NCI-H1417 (cell line): Measurements from ENCODE around the gene CPPED1.

Experiments used
- DNase-seq, 3 experiments: peaks; one replicate each; lab custom pipeline; 2025; lab: John Stamatoyannopoulos, UW

Gene CPPED1

DNA sequence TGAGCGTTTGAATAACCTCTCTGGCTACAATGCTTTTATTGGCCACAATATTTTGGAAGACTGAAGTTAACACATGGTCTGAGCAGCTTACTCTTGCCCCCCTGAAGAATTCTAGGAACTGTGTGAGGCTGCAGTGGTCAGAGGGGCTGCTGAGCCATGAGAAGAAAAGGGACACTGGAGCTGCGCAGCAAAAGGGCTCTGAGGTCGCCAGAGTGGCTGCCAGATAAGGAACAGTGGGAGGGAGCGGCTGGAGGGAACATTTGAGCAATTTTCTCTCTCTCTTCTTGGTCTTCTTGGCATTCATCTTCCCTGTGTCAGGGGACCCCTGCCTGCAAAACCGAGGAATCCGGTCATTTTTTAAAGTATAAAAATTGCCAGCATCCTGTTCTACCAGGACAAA is 66.1 kb downstream of the CPPED1 start:
- DNase-seq = no peak

DNA sequence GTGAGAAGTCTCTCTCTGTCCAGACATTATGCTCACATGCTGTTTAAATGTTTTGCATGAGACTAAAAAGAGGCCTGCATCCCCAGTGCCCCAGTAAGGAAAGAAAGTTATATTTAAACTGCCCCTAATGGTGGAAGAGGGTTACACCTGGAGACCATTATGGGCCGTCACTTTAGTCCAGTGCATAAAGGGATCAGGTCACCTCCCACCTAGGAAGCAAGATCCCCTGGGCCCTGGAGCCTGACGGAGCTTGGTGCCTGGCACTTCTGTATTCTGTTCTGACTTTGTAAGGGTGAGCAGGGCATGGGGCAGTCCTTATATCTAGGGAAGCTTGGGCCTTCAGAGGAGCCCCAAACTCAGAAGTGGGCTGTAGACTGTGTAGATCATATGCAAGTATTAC is 67.9 kb downstream of the CPPED1 start:
- DNase-seq = no peak

DNA sequence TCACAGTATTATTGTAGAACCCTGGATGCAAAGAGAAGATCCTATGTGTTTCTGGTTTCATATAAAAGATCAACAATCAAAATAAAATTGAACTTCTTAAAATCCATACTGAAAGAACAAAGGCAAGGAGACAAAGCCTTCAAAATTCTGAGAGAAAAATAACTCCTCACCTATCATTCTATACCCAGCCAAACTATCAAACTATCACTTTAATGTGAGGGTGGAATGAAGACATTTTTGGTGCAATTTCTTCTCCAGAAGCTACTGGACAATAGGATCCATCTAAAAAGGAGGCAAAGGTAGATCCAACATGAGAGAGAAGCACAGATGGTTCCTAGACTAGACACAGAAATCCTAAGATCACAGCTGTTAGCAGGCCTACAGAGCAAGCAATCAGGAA is 71.1 kb downstream of the CPPED1 start:
- DNase-seq = no peak

DNA sequence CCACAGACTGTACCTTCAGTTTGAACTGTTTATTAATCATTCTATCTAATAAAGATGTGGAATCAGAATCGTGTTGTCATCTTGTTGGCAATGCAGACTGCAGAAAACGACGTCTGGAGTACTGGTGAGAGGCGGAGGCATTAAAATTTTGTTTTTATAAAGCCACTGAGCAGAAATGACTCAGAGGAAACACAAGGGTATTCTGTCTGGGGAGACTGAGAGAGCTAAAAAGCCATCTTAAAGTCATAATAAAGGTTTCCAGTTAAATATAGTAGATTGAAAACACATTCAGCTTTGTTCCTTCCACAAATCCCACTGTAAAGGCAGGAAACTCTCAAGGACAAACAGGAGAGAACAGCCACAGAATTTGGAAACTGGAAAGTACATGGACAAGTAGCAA is 74.2 kb downstream of the CPPED1 start:
- no peak for DNase-seq

DNA sequence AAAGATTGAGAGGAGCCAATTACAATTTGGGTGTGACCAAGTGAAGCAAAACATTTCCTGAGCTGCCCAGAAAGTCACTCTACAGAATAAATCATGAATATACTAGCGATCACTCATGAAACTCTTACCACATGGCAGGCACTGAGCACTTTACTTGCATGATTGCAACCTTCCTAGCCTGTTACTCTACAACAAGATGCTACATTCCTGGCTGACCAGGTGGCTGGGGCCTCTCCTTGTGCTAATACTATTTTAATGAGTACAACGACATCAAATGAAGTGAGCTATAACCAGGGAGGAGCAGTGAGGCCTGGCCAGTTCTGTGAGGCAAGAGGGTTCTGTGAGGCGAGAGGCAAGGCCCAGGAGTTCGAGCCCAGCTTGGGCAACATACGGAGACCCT is 75.2 kb downstream of the CPPED1 start:
- DNase-seq = no peak

DNA sequence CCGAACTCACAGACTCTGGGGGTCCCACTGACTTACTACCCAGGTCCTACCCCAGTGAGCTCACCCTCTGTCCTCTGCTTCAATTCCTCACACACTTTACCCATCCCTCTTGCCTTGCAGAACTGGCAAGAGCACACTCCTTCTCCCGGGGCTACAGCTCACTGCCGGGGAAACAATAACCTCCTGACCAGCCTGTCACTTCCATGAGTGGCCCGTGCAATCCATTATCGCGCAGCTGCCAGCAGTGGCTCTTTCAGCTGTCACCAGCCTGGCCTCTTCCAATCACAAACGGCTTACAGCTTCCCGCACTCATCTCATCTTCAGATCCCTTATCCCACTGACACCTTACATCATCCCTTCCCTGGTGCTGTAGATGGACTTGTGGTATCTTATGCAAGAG is 79.5 kb downstream of the CPPED1 start:
- DNase-seq = no peak

DNA sequence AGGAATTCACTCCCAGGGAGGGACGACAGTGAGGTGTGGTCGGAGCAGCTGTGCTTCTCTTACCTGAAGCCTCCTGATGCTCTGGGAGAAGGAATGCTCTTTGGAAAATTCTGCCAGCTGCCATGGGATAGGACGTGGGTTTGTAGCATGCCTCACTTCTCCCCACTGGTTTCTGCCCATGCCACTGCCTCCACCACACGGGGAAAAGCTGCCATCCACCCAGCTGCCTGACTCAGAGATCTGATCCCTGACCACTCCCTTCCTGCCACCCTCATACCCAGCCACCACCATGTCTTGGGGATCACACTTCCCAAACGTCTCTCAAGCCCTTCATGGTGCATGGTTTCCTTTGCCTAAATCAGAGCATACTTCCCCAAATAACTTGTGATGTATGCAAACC is 80.0 kb downstream of the CPPED1 start:
- DNase-seq = no peak

DNA sequence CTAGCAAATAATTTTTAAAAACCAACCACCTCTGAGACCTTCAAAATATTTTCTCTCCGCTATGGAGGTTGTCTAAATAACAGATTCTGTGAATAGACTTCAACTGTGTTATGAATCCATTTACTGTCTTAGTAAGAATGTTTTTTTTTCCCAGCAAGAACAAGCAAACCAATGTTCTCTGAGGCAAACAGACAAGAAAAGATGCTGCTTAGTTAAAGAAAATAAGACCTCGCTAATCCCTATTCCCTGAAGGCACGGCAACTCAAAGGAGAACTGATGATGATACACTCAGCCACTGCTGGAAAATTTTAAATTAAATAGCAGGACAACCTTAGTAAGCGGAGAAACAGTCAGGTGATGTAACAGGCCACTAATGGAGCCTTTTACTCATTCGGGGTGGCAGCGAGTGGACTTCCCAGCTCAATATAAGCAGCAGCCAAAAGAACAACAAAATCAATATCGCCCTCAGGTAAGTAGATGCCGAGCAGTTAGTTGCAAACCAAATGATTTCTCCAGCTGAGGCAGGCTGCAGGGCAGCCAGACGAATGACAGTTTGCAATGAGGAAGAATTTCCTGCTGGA is 81.8 kb downstream of the CPPED1 start:
- no peak for DNase-seq

DNA sequence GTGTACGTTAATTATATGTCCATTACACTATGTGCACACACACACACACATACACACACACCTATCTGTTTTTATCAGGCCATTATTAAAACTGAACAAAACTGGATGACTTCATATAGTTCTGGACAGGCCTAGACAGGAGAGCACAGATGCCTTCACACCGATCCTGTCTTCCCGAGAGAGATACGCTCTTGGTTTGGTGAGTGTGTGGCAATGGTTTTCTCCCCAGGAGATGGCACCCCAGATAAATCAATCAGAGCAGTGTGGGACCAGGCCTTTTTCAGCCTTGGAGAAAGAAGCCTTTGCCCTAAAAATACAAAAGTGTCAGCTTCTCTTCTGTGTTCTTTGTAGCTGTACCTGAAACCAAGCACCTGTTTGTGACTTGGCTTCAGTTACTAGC is 83.7 kb downstream of the CPPED1 start:
- no peak for DNase-seq

DNA sequence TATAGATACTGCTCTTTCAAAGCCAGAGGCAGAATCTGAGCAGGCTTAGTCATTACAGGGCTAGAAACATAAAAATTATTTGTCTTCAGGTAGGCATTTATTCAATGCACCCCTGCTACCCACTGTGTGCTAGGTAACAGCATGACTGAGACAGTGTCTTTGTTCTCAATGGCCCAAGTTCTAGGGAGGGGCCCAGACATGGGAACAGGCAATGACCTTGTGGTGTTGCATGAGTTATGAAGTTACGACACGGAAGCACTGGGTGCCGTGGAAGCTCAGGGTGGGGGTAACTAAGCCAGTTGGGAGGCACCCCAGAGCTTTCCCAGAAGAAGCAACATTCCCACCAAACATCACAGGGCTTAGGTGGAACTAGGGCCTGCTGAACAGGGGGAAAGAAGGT is 87.0 kb downstream of the CPPED1 start:
- no peak for DNase-seq

DNA sequence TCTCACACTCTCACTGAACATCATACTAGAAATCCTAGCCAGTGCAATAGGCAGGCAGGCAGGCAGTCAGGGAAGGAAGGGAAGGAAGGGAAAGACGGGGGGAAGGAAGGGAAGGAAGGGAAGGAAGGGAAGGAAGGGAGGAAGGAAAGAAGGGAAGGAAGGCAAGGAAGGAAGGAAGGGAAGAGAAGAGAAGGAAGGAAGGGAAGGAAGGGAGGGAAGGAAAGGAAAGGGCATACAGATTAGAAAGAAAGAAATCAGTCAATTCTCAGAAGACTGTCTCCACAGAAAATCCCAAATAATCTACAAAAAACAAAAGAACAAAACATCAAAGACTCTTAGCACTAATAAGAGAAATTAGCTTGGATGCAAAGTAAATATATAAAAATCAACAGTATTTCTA is 93.9 kb downstream of the CPPED1 start:
- no peak for DNase-seq

DNA sequence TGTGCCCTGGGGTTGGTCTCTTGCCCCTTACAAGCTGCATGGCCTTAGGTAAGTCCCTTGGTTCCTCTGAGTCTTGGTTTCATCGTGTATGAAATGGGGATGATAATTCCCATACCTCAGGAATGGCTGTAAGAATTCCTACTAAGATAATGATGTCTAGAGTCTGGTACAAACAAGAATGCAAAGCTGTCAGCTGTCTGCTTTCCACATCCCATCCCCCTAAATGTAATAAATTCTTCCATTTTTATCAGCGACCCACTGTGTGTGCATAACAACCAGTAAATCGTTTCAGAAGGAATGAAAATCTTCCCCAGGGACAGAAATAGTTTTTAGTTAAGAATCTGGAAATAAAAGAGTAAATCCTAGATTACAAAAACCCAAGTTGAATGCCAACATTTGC is 95.4 kb downstream of the CPPED1 start:
- DNase-seq = no peak

DNA sequence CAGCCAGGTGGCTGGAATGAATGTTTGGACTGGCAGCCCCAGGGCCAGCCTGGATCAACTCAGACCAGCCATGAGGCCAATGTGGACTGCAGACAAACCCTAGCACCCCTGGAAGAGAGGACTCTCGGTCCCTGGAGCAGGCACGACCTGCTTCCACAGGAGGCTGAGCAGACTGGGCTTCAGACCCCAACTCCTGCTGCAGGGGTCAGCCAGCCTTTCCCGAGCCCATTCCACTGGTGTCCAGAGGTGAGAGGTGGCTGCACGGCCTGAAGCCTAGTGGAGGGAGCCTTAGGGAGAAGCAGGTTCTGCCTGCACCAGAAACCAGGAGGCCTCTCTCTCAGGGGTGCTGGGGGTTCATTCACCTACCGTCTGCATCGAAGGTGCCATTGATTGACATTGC is 97.1 kb downstream of the CPPED1 start:
- DNase-seq = no peak

DNA sequence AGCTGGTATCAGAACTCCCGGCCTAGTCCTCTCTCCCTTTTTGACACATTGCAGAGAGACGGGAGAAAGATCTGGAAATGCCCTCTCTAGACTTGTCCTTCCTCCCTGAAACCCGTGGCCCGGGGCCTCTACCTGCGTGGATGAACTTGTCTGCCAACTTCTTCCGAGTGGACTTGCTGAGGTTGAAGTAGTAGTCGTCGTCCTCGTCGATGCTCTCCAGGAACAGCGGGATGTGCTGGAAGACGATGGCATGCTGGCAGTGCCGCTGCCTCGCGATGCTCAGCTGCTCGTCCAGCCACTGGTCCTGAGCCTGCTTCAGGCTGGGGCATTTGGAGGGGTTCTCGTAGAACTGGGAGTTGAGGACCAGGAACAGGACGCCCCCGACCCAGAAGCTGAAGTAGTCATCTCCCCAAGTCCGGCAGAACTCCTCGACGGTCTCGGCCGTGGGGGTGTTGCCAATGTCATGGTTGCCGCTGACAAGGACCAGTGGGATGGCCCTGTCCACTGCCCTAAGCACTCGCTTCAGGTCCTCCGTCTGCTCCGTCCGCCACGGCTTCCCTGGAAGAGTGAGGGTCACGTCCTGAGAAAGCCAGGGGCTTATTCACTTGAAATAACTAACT is 99.1 kb downstream of the CPPED1 start:
- no peak for DNase-seq

DNA sequence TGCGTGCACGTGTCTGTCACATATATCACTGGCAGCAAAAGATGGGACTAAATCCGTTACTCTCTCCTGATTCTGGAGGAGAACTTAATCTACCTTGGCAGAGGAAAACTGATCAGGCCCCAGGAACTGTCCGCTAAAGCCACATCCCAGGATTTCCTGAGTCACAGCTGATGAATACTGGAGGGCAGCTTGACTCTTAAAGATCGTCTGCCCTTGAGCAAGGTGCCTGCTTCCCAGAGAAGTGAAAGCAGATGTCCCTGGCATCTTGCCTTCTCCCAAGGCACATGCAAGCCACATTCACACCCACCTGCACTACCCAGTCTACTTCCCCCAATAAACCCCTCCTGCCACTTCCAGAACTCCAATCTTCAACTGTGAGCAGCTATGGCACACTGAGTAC is 99.8 kb downstream of the CPPED1 start:
- DNase-seq = no peak

DNA sequence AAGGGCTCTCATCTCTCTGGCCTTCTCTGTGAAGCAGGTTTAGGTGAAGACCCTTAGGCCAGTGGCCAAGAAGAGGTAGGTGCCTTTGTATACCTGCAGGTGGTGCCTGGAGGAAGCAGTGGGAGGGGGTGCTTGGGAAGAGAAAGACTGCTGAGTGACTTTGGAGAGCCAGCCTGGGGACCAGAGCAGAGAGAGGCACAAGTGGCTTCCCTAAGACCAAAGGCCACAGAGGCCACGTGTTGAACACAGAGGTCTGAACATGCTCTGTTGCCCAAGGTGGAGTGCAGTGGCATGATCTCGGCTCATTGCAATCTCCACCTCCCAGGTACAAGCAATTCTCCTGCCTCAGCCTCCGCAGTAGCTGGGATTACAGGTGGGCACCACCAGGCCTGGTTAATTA is 103.5 kb downstream of the CPPED1 start:
- DNase-seq = no peak

DNA sequence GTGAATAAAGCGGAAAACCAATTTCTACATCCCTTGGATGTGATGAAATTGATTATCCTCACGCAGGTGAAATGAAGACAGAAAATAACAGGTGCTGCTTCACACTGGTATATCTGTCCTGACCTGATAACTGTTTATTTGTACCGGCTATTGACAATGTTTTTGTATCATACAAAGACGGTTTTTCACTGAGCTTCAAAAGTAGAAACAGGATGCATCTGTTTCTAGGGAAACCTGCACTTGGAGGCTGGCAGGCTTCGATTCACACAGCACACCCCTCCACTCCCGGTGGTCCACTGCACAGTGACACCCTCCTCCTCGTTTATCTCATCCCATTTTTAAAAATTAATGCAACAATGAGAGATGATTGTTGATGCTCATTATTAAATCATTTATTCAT is 104.5 kb downstream of the CPPED1 start:
- DNase-seq = no peak

DNA sequence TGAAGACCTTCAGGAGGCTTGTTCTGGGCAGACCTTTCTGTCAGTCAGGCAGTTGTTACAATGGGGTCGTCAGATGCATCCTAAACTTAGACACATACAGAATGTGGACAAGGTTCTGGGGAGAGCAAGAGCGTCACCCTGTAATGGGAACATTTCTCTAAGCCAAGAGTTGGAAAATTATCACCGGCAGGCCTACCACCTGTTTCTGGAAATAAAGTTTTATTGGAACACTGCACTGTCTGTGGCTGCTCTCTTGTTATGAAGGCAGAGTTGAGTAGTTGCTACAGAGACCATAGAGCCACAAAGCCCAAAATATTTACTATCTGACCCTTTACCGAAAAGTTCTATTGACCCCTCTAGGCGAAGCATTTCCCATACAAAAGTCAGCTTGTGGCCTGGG is 106.2 kb downstream of the CPPED1 start:
- DNase-seq = no peak

DNA sequence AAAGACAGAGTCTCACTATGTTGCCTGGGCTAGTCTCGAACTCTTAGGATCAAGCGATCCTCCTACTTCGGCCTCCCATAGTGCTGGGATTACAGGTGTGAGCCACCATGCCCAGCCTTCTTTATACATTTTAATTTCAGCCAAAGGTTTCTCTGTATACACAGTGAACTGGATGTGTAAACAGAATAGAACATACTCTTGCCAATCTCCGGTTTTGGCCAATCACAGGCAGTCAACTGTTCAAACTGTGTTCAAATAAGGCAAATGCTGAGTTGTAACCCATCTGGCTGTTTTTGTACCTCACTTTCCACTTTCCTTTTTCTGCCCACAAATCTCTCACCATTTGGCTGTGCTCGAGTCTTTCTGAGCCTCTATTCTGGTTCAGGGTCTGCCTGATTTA is 108.2 kb downstream of the CPPED1 start:
- DNase-seq = no peak

DNA sequence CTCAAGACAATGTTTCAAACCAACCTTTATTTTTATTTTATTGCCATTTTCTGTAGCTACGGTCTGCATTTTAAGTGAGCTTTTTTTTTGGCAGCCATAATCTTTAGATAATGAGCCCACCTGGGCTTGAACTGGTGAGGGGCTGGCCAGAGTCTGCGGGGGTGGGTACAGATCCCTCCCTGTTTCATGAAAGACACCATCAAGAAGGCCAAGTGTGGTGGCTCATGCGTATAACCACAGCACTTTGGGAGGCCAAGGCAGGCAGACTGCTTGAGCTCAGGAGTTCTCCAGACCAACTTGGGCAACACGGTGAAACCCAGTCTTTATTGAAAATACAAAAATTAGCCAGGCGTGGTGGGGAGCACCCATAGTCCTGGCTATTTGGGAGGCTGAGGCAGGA is 113.7 kb downstream of the CPPED1 start:
- DNase-seq = no peak

DNA sequence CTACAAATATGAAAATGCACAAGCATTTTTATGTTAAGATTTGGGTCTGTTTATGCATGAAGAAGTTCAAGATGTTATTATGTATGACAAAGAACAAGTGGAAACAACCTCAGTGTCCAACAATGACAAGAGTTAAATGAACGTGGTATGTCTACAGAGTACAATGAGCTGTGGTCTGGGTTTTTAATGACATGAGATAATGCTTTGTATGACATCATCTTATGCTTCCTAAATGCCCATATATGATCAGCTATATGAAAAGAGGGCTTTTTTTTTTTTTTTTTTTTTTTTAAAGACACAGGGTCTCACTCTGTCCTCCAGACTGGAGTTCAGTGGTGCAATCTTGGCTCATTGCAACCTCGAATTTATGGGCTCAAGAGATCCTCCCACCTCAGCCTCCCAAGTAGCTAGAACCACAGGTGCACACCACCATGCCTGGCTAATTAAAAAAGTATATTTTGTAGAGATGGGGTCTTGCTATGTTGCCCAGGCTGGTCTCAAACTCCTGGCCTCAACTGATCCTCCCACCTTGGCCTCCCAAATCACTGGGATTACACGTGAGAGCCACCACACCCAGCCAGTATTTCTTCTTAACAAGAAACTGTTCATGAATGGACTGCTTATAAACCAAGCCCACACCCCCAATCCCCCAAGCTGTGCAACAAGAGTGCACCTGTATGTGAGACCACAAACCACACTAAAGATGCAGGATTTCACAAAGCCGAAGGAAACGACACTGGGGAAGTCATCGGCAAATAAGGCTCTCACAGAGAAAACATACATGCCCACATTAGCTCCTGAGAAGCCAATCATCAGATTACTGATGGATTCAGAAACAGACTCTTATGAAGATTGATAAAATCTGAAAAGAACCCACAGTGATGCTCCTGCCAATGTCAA is 114.5 kb downstream of the CPPED1 start:
- DNase-seq = no peak

DNA sequence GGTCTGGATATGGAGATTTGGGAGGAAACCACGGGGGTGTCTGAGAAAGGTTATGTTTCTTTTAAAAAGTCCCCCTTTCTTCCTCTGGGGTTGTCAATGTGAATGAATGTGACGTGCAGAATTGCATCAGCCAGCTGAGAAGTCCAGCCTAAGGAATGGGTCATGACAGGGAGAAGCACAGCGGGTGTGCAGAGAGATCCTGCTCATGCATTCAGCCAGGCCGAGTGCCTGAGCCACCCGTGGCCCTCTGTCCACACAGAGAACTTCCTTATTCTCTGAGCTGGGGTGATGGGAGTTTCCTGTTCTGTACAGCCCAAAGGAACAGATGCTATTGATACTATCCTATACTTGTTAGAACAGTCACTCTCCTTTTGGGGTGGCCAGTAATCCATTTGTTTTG is 117.9 kb downstream of the CPPED1 start:
- DNase-seq = no peak

DNA sequence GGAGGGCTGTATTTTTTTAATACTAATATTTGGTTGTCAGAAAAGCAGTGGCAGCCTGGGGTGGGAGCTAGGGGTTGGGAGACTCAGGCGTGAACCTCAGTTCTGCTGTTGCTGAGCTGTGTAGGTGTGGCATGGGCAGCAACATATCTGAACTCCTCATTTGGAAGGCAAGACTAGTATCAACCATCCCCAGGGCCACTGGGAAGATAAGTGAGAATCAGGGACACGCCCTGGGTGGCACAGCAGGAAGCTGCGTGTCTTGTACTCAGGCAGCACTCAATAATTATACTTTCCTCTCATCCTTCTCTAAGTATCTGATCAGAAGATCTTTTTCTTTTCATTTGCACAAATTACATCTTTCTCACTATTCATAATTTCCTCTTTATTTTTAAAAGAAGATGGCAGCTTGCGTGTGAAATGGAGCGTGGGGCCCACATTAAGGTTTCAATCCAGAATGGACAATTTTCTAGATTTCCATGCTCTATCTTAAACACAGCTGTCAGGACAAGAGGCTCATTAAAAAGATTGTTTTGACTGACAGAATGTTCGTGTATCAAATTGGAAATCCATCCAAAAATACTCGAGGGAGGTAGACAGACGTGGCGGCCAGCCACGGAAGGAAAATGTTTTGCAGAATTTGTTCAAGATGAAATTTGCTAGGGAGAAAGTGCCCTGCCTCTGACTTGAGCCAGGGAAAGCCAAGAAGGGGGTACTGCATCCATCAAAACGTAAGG is 121.1 kb downstream of the CPPED1 start:
- DNase-seq = no peak
